GM15510 (cell line): Measurements from ENCODE around the gene IFITM2.

Experiments used
- POLR2A ChIP-seq: IDR thresholded peaks from 3 replicates; pipeline ENCODE4 v1.6.1; 2011; ENCODE audit warnings: borderline replicate concordance; ENCODE audit not compliant: insufficient read length; ENCODE audit errors: extremely low read depth

Gene IFITM2

DNA sequence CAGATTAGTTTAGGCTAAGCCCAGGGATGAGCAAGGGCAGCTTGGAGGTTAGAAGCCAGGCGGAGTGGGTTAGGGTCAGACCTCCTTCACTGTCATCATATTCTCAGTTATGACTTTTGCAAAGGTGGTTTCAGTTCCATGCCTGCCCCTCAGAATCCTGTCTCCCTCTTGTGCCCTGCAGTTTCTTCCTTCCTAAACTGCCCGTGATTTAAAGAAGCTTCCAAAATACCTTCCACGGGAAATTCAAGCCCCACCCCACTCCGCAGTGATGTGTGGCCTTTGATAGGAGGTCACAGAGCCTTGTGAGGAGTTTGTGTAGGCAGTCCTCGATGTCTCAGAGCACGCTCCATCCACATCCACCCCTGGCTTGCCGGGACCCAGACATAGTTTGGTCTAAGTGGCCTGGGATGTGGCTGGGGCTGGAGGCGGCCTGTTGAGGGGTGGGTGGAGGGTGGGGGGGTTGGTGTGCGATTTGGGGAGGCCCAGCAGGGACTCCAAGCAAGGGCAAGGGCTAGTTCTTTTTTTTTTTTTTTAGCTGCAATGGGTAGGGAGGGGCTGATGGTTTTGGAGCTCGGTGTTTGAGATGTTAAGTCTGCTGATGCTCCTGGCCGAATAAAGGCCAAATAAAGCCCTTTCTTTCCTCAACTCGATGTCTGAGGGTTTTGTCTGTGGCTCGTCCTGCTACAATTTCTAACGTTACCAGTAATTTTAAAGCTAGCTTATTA lies 4.6 kb downstream of the IFITM2 start:
- no peak for TF ChIP-seq POLR2A

DNA sequence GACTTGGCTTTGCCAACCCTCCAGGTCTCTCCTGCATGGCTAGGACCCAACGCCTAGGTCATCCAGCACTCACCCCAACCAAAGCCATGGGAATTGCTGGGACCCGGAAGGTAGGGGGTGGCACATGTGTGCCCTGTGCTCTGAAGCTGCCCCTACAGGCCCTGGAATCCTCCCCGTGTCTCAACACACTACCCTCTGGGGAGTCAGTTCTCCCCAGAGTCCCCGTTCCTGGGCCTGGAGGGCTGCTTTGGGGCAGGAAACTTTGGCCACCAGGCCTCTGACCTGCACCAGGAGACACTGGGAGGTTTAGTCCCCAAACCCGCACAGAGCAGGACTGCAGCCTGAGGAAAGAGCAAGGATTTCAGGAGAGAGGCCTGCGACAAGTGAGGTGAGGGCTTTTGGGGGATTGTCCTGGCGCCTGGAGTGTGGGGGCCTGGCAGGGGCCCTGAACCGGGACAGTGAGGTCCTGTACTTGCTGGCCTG lies 5.7 kb downstream of the IFITM2 start:
- no peak for TF ChIP-seq POLR2A

DNA sequence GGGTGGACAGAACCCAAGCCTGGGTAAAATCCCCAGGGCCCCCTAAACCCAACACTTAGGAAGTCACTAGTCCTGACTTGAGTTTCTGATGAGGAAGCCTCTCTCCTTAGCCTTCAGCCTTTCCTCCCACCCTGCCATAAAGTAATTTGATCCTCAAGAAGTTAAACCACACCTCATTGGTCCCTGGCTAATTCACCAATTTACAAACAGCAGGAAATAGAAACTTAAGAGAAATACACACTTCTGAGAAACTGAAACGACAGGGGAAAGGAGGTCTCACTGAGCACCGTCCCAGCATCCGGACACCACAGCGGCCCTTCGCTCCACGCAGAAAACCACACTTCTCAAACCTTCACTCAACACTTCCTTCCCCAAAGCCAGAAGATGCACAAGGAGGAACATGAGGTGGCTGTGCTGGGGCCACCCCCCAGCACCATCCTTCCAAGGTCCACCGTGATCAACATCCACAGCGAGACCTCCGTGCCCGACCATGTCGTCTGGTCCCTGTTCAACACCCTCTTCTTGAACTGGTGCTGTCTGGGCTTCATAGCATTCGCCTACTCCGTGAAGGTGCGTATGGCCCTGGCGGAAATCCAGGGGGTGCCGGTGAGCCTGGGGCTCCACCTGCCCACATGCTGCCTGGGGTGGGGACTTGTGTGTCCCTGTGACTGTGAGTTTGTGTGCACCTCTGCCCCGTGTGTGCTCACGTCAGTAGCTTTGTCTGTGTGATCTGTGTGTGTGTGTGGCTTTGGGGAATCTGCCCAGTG lies 6.4 kb downstream of the IFITM2 start, which contains the start of gene IFITM1:
IFITM1 (plus strand) TSS at position 254 of the 767 bp plus-strand sequence; CDS start at position 385, 131 bp downstream.
- TF ChIP-seq POLR2A: peak; percentile 85

DNA sequence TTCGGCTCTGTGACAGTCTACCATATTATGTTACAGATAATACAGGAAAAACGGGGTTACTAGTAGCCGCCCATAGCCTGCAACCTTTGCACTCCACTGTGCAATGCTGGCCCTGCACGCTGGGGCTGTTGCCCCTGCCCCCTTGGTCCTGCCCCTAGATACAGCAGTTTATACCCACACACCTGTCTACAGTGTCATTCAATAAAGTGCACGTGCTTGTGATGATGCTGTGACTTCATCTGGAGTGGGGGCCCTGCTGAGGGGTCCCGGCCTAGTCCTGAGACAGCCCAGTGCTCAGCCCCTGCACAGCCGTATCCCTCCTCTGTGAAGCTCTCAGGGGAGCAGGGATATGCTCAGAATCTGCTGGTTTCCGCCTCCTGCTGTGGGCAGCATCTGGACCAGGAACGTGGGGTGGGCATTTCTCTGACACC lies 7.5 kb downstream of the IFITM2 start:
- no peak for TF ChIP-seq POLR2A

DNA sequence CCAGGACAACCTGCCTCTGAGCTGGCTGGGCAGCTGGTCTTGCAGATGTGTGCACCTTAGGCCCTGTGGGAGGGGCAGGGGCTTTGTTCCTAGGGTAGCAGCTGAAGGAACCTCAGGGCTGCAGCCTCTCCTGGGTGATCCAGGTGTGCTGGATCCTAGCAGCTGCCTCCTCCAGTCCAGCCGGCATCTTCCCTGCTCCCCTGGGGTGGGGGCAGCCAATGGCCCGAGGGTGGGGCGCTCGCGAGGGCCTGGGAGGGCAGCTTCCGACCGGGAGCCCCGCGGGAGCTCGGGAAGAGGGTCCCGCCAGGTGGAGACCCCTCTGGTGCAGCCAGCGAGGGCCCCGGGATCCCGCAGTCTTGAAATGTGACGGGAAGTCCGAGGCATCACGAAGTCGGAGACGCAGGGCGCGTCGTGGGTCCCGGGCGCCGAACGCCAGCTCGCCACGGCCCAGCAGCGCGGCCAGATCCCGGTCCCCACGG lies 7.9 kb downstream of the IFITM2 start:
- no peak for TF ChIP-seq POLR2A

- TF ChIP-seq POLR2A: no peak
These were observed 8.6 kb downstream of the IFITM2 start for GRCh38 chr11:316031-316701.

DNA sequence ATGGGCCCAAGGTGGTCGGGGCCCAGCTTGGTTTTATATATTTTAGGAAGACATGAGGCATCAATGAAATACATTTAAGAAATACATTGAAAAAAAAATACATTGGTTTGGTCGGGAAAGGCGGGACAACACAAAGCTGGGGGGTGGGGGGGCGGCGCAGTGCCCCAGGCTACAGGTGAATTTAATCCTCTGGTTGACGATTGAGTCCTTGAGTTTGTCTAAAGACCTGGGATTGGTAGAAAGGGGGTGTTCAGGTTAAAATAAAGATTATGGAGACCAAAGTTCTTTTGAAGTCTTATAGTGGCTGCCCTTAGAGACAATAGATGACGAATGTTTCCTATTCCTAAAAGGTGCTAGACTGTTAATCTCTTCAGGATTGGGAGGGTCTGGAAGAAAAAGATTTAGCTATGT lies 9.3 kb downstream of the IFITM2 start:
- no peak for TF ChIP-seq POLR2A

DNA sequence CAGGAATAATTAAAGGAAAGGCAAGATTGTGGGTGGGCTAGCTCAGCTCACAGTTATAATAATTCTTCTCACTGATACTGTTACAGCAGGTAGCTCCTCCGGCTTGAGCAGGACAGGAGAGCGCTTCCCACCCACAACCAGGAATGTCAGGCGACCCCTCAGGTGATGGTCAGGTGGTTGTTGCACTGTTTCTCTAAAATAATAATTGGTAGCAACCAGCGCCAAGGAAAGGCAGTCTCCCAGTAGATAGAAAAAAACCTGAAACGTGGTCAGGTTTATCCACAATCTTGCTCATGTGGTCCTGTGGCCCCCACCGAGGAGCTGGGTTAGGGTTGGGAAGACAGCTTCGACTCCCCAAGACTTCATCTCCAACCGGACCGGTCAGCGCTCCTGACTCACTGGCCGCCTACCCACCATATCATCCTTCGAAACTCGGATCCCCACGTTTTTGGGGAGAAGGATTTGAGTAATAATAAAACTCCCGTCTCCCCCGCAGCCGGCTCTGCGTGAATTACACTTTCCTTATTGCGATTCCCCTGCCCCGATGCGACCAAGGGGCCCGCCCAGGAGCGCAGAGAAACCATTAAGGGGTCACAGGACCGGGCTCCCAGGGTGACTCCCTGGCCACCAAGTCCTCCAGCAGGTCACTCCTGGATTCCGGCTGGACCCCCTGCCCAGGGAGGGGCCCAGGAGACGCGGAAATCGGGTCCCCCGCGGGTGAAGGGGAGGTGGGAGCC lies 10.2 kb downstream of the IFITM2 start:
- TF ChIP-seq POLR2A: peak; percentile 21

- TF ChIP-seq POLR2A: no peak
These were observed 16.5 kb downstream of the IFITM2 start for GRCh38 chr11:324156-324555.

DNA sequence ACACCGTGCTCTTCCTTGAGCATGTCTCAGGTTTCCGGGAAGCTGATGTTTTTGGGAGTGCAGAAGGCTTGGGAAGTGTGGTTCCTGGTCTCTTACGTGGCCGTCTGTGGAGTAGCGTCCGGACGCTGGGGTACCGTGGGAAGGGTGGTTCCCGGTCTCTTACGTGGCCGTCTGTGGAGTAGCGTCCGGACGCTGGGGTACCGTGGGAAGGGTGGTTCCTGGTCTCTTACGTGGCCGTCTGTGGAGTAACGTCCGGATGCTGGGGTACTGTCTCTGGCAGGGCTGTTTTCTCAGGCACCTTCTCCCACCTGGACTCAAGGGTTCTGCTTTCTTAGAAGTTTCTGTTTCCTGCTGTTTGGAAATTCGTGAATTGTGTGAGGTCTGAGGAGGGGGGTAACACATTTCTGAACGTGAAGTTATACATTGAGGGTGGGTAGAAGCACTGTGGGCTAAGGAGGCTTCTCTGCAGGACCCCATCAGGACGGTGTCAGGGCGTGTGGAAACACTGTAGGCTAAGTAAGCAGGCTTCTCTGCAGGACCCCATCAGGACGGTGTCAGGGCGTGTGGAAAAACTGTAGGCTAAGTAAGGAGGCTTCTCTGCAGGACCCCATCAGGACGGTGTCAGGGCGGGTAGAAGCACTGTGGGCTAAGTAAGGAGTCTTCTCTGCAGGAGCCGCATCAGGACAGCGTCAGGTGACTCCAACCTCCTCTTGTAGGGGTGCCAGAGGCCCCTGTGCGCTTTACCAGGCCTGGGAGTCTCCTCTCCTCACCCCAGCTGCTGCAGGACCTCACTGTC lies 18.4 kb downstream of the IFITM2 start:
- TF ChIP-seq POLR2A: no peak

DNA sequence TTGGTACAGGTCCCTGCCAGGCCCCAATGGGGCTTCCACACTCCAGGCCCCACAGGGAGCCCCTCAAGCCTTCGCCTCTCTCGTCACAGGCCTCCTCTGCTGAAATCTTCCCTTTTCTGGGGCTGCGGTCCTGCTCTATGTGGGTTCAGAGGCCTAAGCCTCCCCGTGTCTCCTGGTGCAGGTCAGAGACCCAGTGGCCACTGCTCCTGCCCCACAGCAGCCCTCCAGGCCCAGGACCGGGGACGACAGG lies 18.9 kb downstream of the IFITM2 start:
- TF ChIP-seq POLR2A: no peak

- peak; percentile 52 for TF ChIP-seq POLR2A
These were observed 19.4 kb downstream of the IFITM2 start for GRCh38 chr11:326842-327580.

- TF ChIP-seq POLR2A: no peak
These were observed 19.9 kb downstream of the IFITM2 start for GRCh38 chr11:327581-327923.
